Limb (tissue), 2 donors: ENCODE measurements around the gene RAET1G.
"Not testable (repeated sequence)": the region's sequence is repeated elsewhere in the genome, so short reads cannot be mapped to it uniquely, and the experiment has no call there.

Experiments used
- DNase-seq, 2 donors: peaks; one replicate each; pipeline ENCODE4 v3.0.0-alpha.2; 2016; ENCODE audit errors: extremely low spot score in 2 of 2

RAET1G gene

DNA sequence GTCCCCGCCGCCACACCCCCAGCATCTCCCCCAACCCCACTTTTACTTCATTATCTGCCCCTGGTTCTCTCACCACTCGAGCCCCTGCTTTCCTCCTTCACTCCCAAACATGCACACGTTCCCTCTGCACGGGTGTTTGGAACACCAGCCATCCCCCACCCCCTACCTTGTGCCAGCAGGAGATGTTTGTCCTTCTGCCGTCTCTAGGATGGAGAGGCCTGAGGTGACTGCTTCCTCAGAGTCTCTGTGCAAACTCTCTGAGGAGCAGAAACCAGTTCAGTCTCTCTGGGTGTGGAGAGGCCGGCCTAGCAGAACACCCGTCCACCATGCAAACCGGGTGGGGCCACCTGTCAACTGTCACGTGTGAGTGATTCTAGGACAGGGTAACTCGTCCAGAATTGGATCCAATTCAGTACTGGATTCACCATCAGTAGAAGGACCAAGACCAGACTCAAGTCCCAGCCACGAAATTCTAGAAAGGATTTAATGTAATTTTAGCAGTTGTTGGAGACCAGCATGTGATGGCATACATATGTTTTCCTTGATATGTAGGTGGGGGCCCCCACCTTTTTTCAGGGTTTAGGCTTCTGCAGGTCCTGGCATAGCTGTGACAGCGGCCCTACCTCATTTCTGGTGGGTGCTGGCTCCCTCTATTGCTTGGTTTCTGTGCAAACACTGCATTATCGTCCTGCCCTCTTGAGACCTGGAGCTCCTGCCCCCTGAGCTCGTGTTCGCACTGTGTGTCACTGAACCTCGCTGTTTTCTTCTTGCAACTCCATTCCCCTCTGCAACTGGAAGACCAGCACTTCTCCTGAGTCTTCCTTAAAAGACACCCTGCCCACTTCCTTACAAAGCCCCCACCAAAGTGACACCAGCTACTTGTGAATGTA, 24.8 kb downstream of the RAET1G start, which contains the start of gene RAET1E:
Gene RAET1E, minus strand, starts transcription at position 259 of the 890 bp plus-strand sequence. CDS start 7,212 bp downstream, outside the sequence.
- no peak for DNase-seq

DNA sequence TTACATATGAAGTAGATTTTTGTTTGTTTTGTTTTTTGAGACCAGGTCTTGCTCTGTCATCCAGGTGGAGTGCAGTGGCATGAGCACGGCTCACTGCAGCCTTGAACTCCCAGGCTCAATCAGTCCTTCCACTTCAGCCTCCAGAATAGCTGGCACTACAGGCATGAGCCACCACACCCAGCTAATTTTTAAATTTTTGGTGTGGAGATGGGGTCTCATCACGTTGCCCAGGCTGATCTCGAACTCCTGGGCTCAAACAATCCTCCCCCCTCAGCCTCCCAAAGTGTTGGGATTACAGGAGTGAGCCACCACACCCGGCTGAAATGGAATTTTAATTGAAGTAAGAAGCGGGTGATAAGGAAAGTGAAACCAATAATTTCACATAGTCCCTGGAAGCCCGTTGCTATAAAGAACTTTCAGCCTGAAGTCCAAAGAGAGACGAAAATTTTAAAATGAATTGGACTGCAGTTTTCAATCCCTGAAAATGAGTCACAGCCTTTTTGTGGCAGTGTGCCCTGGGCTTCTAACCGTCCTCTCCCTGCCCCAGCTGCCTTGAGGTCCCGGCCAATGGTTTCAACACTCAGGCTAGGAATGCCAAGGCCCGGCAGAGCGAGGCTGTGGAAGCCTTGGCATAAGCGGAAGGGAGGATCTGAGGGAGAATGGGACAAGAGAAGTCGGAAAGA, 25.8 kb downstream of the RAET1G start:
- DNase-seq = no peak

DNA sequence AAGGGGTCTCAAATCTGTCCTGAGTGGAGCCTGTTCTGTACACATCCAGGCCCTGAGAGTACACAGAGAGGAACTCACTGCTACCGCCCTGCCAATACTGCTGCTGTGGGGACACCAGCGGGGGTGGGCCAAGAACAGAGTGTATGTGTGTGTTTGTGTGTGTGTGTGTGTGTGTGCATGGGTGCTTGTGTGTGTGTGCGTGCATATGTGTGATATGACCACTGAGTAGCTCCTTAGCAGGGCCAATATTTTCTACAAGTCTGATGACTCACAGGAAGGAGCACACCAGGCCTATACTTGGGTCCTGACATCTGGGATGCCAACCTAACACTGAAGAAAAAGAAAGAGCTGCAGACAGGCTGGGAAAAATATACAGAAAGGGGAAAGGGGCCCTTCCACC, 26.4 kb downstream of the RAET1G start:
- DNase-seq = no peak

DNA sequence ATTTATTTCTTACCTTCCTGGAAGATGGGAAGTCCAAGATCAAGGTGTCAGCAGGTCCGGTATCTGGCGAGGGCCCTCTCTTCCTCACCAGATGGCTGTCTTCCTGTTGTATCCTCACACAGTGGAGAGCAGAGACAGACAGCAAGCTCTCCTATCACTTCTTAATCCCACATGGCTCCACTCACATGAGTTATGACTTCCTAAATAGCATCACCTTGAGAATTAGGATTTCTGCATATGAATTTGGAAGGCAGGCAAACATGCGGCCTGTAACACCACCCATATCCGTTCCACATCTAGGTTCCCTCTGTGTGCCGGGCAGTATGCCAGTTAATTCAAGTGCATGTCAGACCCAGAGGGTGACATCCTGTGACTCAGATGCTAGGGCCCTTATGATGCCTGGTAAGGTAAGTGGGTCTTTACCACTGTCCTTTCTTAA, 27.1 kb downstream of the RAET1G start:
- no peak for DNase-seq

DNA sequence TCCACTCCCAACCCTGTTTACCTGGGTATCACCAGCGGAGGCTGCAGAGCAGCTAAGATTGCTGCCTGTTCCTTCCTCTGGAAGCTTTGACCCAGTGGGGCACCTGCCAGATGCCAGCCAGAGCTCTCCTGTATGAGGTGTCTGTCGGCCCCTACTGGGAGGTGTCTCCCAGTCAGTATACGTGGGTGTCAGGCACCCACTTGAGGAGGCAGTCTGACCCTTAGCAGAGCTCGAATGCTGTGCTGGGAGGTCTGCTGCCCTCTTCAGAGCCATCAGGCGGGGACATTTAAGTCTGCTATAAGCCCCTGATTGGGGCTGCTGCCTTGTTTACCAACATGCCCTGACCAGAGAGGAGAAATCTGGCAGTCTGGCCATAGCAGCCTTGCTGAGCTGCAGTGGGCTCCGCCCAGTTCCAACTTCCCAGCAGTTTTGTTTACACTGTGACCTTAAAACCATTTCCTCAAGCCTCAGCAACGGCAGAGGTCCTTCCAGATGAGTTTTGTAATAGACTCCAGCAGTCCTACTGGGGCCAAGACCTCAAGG, 27.8 kb downstream of the RAET1G start:
- no peak for DNase-seq

DNA sequence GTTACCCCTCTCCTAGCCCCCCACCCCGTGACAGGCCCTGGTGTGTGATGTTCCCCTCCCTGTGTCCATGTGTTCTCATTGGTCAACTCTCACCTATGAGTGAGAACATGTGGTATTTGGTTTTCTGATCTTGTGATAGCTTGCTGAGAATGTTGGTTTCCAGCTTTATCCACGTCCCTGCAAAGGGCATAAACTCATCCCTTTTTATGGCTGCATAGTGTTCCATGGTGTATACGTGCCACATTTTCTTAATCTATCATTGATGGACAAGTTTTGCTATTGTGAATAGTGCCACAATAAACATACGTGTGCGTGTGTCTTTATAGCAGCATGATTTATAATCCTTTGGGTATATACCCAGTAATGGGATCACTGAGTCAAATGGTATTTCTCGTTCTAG, 31.1 kb downstream of the RAET1G start:
- not testable (repeated sequence) for DNase-seq

GRCh38 chr6:149891259-149891658, 31.7 kb downstream of the RAET1G start:
- DNase-seq = no peak

GRCh38 chr6:149890629-149891045, 32.3 kb downstream of the RAET1G start:
- DNase-seq = no peak

DNA sequence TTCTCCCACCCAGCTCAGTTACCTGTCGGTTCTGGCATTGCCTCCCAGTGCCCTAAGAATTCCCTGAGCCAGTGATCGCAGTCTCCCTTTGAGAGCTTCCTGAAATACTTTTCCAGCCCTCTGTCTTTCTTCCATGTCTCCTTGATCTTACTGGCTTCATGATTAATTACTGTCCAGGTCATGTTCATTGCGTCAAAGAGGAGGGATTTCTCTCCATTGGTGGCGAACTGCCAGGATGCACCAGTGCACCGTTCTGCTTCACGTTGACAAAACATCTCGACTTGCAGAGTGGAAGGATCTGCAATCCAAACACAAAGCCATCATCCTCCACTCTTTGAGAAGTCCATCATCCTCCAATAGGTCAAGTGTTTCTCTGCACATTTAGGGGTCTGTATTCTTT, 33.6 kb downstream of the RAET1G start:
- DNase-seq = no peak

- no peak for DNase-seq
Measured at GRCh38 chr6:149888659-149889058, 34.3 kb downstream of the RAET1G start.

GRCh38 chr6:149888093-149888492, 34.8 kb downstream of the RAET1G start:
- no peak for DNase-seq

DNA sequence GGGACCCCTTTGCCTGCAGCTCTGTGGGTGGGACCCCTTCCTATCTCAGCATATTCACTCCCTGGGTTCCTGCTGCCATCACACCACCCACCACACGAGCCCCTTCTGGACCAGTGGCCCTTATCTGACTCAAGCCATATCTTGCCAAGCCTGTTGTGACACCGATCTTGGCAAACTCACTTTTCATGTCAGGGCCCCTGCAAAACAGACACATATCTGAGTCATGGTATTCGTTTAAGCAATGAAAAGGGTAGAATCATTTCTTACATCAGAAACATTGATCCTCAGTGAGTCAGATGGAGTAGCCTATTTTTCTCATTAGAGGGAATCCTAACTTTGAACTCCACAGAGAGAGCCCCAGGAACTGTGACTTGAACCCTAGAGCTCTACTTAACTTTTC, 35.6 kb downstream of the RAET1G start:
- no peak for DNase-seq

- DNase-seq = no peak
Measured at GRCh38 chr6:149885888-149886287, 37.0 kb downstream of the RAET1G start.

- DNase-seq = no peak
Measured at GRCh38 chr6:149884617-149885016, 38.3 kb downstream of the RAET1G start.

DNA sequence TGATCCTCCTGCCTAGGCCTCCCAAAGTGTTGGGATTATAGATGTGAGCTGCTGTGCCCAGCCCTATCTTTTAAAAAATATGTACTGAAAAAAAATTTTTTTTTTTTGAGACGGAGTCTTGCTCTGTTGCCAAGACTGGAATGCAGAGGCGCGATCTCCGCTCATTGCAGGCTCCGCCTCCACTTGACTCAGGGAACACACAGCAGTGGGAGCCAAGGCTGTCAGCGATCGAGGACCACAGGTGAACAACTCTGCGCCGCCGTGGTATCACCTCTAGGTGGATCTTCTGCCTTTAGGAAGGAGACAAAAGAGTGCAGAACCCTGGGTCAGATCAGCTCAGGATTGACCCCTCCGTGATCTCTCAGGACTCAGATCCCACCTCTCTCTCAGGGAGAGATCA, 38.7 kb downstream of the RAET1G start:
- no peak for DNase-seq

GRCh38 chr6:149881860-149882259, 41.1 kb downstream of the RAET1G start:
- DNase-seq = no peak

- no peak for DNase-seq
Measured at GRCh38 chr6:149881066-149881766, 41.7 kb downstream of the RAET1G start.

GRCh38 chr6:149877659-149878058, 45.3 kb downstream of the RAET1G start:
- no peak for DNase-seq

DNA sequence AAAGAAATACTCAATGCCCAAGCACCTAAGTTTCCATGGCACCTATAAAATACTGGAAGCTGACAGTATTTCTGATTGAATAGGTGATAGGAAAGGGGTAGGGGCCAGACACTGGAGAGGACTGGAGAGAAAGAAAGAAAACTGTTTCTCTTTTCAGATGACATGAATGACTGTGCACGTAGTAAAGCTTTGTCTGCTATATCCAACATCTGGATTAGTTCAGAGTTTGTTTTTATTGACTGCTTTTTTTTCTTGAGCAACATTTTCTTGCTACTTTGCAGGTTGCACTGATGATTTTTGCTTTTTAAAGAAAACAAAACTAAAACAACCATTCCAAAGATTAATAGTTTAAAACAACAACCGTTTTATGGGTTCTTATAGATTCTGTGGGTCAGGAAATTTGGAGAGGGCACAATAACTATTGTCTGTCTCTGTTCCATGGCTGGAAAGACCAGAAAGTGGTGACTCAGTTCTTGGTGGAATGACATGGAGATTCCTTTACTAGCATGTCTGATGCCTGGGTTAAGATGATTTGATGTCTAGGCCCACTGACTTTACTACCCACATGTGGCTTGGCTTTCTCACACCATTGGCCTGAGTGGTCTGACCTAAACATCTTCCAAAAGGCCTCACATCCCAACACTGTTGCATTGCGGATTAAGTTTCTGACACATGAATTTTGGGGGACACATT, 46.5 kb downstream of the RAET1G start:
- DNase-seq = no peak

GRCh38 chr6:149872233-149872632, 50.7 kb downstream of the RAET1G start:
- no peak for DNase-seq

DNA sequence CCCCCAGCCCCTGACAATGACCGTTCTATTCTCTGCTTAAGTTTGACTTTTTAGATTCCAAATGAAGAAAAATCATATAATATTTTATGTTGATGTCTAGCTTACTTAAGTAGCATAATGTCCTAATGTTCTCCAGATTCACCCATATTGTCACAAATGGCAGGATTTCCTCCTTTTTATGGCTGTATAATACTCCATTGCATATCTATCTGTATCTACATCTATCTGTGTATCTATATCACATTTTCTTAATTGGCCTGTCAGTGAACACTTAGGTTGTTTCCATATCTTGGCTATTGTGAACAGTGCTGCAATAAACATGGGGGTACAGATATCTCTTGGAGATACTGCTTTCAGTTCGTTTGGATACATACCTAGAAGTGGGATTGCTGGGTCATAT, 51.7 kb downstream of the RAET1G start:
- DNase-seq = no peak
